IgD-negative memory B cell (primary cell): Measurements from ENCODE around the gene TMEM218. TPM values are rescaled to one million over a fixed set of nuclear protein-coding genes. Genes with fewer than 3 reads are reported as not detected.

ENCODE experiments used
- H3K27ac Mint-ChIP-seq, 3 donors: one replicate each; pipeline ENCODE4 v1.8.0; 2020 to 2022; ENCODE audit warnings: mild to moderate bottlenecking in 3 of 3, mixed read lengths in 3 of 3, moderate library complexity in 1 of 3
- H3K27me3 Mint-ChIP-seq: one replicate; pipeline ENCODE4 v1.8.0; 2021; ENCODE audit warnings: mixed read lengths
- H3K36me3 Mint-ChIP-seq: one replicate; pipeline ENCODE4 v1.8.0; 2020; ENCODE audit warnings: mild to moderate bottlenecking, mixed read lengths
- H3K4me1 Mint-ChIP-seq, 3 donors: one replicate each; pipeline ENCODE4 v1.8.0; 2020 to 2022; ENCODE audit warnings: mixed read lengths in 3 of 3, mild to moderate bottlenecking in 1 of 3
- H3K4me3 Mint-ChIP-seq, 4 donors: one replicate each; pipeline ENCODE4 v1.8.0; 2020 to 2022; ENCODE audit warnings: mild to moderate bottlenecking in 4 of 4, mixed read lengths in 4 of 4, moderate library complexity in 3 of 4
- H3K9me3 Mint-ChIP-seq, 3 donors: one replicate each; pipeline ENCODE4 v1.8.0; 2020 to 2021; ENCODE audit warnings: mixed read lengths in 3 of 3, mild to moderate bottlenecking in 1 of 3
- polyA plus RNA-seq: library from polyadenylated mRNA; unstranded; fragments of 300-500 nt; fragmentation: Illumina TruSeq; gene quantifications from one replicate; pipeline ENCODE4 v1.2.3, GENCODE V29; 2021

Gene TMEM218
- polyA plus RNA-seq, 1 donor from 2014 or later: 45.1 TPM

GRCh38 chr11:125049164-125049792 lies 62.1 kb downstream of the TMEM218 start:
- peaks cover 4% of the 10 kb centered on the region for H3K36me3 Mint-ChIP-seq
- no peak overlapping the region for H3K4me3 Mint-ChIP-seq
- H3K4me1 Mint-ChIP-seq: no peaks in the 10 kb centered on the region
- no peaks in the 10 kb centered on the region for H3K27me3 Mint-ChIP-seq
- peaks cover 0 to 5% (median 0%) of the 10 kb centered on the region in 3 donors for H3K9me3 Mint-ChIP-seq
- H3K27ac Mint-ChIP-seq: no peak overlapping the region

Other genes with a start within 250 kb of the TMEM218 start
- not detected for gene ROBO3, start 246.2 kb downstream of the TMEM218 start, polyA plus RNA-seq
- gene ROBO4, start 213.8 kb downstream of the TMEM218 start, polyA plus RNA-seq: not detected
- not detected for gene HEPN1, start 192.4 kb downstream of the TMEM218 start, polyA plus RNA-seq
- not detected for gene HEPACAM, start 175.6 kb downstream of the TMEM218 start, polyA plus RNA-seq
- gene CCDC15, start 157.4 kb downstream of the TMEM218 start, polyA plus RNA-seq: 0.79 TPM
- 11.2 TPM for gene SLC37A2, start 48.3 kb downstream of the TMEM218 start, polyA plus RNA-seq
- gene PKNOX2, start 53.1 kb upstream of the TMEM218 start, polyA plus RNA-seq: not detected